Renal cortical epithelial cell (primary cell): ENCODE measurements around the gene HLA-A. TPM values are rescaled to one million over a fixed set of nuclear protein-coding genes. Genes with fewer than 3 reads are reported as not detected.
"Not testable (repeated sequence)": the region's sequence is repeated elsewhere in the genome, so short reads cannot be mapped to it uniquely, and the experiment has no call there.

Experiments used
- DNase-seq: peaks from one replicate; pipeline ENCODE4 v3.0.0-alpha.2; 2011; ENCODE audit warnings: low read depth
- total RNA-seq: library from RNA; depleted of rRNA; stranded (reverse); fragments of >200 nt; gene quantifications from 2 replicates; pipeline ENCODE4 v1.2.3, GENCODE V29; 2014

The HLA-A gene
- total RNA-seq, 1 donor from 2014 or later = 611 TPM

GRCh38 chr6:29961966-29962365 is 19.6 kb downstream of the HLA-A start:
- DNase-seq = no peak

GRCh38 chr6:29963697-29964096 is 21.4 kb downstream of the HLA-A start:
- not testable (repeated sequence) for DNase-seq

- DNase-seq = no peak
Observed at GRCh38 chr6:29964518-29964886, 22.2 kb downstream of the HLA-A start.

- peak; percentile 91 for DNase-seq
Observed at GRCh38 chr6:29964887-29965562, 22.7 kb downstream of the HLA-A start.

- no peak for DNase-seq
Observed at GRCh38 chr6:29965563-29965872, 23.2 kb downstream of the HLA-A start.

- DNase-seq = peak; percentile 88
Observed at GRCh38 chr6:29965873-29966601, 23.7 kb downstream of the HLA-A start.

- peak; percentile 87 for DNase-seq
Observed at GRCh38 chr6:29967379-29968010, 25.2 kb downstream of the HLA-A start.

- peak; percentile 91 for DNase-seq
Observed at GRCh38 chr6:29968130-29968529, 25.8 kb downstream of the HLA-A start.

- no peak for DNase-seq
Observed at GRCh38 chr6:29968905-29969304, 26.6 kb downstream of the HLA-A start.

GRCh38 chr6:29970711-29971110 is 28.4 kb downstream of the HLA-A start:
- no peak for DNase-seq

GRCh38 chr6:29974901-29975560 is 32.7 kb downstream of the HLA-A start:
- DNase-seq = no peak

GRCh38 chr6:29975561-29975907 is 33.2 kb downstream of the HLA-A start:
- no peak for DNase-seq

- no peak for DNase-seq
Observed at GRCh38 chr6:29976253-29976587, 33.9 kb downstream of the HLA-A start.

- DNase-seq = peak; percentile 69
Observed at GRCh38 chr6:29976588-29977424, 34.5 kb downstream of the HLA-A start.

- no peak for DNase-seq
Observed at GRCh38 chr6:29977425-29977727, 35.0 kb downstream of the HLA-A start.

- not testable (repeated sequence) for DNase-seq
Observed at GRCh38 chr6:29980013-29980412, 37.7 kb downstream of the HLA-A start.

GRCh38 chr6:29980511-29980910 is 38.2 kb downstream of the HLA-A start:
- DNase-seq = no peak

- no peak for DNase-seq
Observed at GRCh38 chr6:29981211-29981812, 39.0 kb downstream of the HLA-A start.

- no peak for DNase-seq
Observed at GRCh38 chr6:29982097-29982496, 39.8 kb downstream of the HLA-A start.

GRCh38 chr6:29984232-29984631 is 41.9 kb downstream of the HLA-A start:
- DNase-seq = no peak

- no peak for DNase-seq
Observed at GRCh38 chr6:29984992-29985391, 42.7 kb downstream of the HLA-A start.
